ENCODE measurements around the gene TMEM207.

Gene TMEM207

GRCh38 chr3:190497811-190498210, 48.1 kb upstream of the TMEM207 start:
- Histone ChIP-seq H3K27me3 (ENCODE audit: control insufficient read depth, low read length) (peaks cover 9% of the 10 kb centered on the region; the same call in 1 of the 2 replicates), H3K4me1 (ENCODE audit: control insufficient read depth, low read length) (no peaks in the 10 kb centered on the region), H3K4me3 (ENCODE audit: low read length) (no peak overlapping the region), H4K20me1 (ENCODE audit: control insufficient read depth, insufficient read depth, low read depth, low read length) (no peaks in the 10 kb centered on the region), H3K4me2 (ENCODE audit: low read length) (no peak overlapping the region), H3K27ac (ENCODE audit: low read depth, low read length) (no peak overlapping the region), H3K9me3 (ENCODE audit: control insufficient read depth, insufficient read depth, low read length) (no peaks in the 10 kb centered on the region), H3F3A (ENCODE audit: control insufficient read depth, insufficient read depth) (no peaks in the 10 kb centered on the region), H3K79me2 (ENCODE audit: control insufficient read depth, low read length) (no peaks in the 10 kb centered on the region), H3K9me2 (replicated peaks; ENCODE audit: control insufficient read depth, low read length) (no peaks in the 10 kb centered on the region), H3K36me3 (ENCODE audit: control insufficient read depth, low read length) (no peaks in the 10 kb centered on the region)
- TF ChIP-seq EZH2phosphoT487 (IDR thresholded peaks at IDR 0.05; ENCODE audit: borderline replicate concordance, low read length), result no peak
- TF ChIP-seq, protein P1, sequence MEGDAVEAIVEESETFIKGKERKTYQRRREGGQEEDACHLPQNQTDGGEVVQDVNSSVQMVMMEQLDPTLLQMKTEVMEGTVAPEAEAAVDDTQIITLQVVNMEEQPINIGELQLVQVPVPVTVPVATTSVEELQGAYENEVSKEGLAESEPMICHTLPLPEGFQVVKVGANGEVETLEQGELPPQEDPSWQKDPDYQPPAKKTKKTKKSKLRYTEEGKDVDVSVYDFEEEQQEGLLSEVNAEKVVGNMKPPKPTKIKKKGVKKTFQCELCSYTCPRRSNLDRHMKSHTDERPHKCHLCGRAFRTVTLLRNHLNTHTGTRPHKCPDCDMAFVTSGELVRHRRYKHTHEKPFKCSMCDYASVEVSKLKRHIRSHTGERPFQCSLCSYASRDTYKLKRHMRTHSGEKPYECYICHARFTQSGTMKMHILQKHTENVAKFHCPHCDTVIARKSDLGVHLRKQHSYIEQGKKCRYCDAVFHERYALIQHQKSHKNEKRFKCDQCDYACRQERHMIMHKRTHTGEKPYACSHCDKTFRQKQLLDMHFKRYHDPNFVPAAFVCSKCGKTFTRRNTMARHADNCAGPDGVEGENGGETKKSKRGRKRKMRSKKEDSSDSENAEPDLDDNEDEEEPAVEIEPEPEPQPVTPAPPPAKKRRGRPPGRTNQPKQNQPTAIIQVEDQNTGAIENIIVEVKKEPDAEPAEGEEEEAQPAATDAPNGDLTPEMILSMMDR (IDR thresholded peaks at IDR 0.05; ENCODE audit: low read depth, low read length, poor library complexity, severe bottlenecking), result no peak

DNA sequence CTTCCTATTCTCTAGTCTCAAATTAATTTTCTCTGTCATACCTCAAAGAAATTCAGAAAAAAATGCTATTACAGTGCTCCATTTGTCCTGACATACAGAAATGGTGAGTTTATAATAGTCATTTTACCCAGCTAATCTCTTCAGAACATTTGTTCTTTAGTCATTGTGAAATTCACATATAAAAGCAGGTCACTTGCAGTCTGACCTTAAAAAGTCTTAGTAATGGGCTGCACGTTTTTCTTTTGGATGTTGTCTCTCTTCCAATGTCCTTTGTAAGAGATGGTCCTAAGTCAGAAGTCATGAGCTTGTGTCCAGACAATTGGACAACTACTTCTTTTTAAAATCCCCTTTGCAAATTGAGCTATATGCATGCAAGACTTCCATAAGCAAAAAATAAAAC, 47.2 kb upstream of the TMEM207 start:
- Histone ChIP-seq H3K27me3 (ENCODE audit: control insufficient read depth, low read length) (peaks cover 9% of the 10 kb centered on the region; the same call in 1 of the 2 replicates), H3K9me2 (replicated peaks; ENCODE audit: control insufficient read depth, low read length) (no peaks in the 10 kb centered on the region), H3K4me1 (ENCODE audit: control insufficient read depth, low read length) (no peaks in the 10 kb centered on the region), H3K4me3 (ENCODE audit: low read length) (no peak overlapping the region), H3K36me3 (ENCODE audit: control insufficient read depth, low read length) (no peaks in the 10 kb centered on the region), H3K9me3 (ENCODE audit: control insufficient read depth, insufficient read depth, low read length) (no peaks in the 10 kb centered on the region), H3F3A (ENCODE audit: control insufficient read depth, insufficient read depth) (no peaks in the 10 kb centered on the region), H3K79me2 (ENCODE audit: control insufficient read depth, low read length) (no peaks in the 10 kb centered on the region), H4K20me1 (ENCODE audit: control insufficient read depth, insufficient read depth, low read depth, low read length) (no peaks in the 10 kb centered on the region), H3K4me2 (ENCODE audit: low read length) (no peak overlapping the region), H3K27ac (ENCODE audit: low read depth, low read length) (no peak overlapping the region)
- TF ChIP-seq EZH2phosphoT487 (IDR thresholded peaks at IDR 0.05; ENCODE audit: borderline replicate concordance, low read length), result no peak
- TF ChIP-seq, protein P1 (IDR thresholded peaks at IDR 0.05; ENCODE audit: low read depth, low read length, poor library complexity, severe bottlenecking), result no peak

DNA sequence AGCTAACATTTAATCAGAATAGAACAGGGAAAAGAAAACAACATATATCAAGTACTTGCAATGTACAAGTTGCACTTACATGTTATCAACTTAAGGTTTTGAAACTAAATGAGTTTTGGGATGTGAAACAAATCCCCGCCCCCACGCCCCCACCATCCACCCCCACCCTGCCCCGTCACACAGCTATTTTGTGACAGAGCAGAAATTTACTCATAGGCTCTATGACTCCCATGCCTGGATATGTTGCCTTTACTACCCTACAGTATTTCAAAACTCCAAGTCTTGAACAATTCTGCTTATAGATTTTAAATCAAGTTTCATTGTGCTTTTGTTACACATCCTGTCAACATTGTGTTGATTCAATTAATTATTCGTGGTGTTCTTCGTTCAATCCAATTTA, 46.1 kb upstream of the TMEM207 start:
- no peak overlapping the region for H3K4me3 ChIP-seq (ENCODE audit: low read length)
- no peaks in the 10 kb centered on the region for H3K4me1 ChIP-seq (ENCODE audit: control insufficient read depth, low read length)
- no peaks in the 10 kb centered on the region for H4K20me1 ChIP-seq (ENCODE audit: control insufficient read depth, insufficient read depth, low read depth, low read length)
- H3K79me2 ChIP-seq (ENCODE audit: control insufficient read depth, low read length), result no peaks in the 10 kb centered on the region
- TF ChIP-seq, protein P1 (IDR thresholded peaks at IDR 0.05; ENCODE audit: low read depth, low read length, poor library complexity, severe bottlenecking), result no peak
- no peak overlapping the region for H3K4me2 ChIP-seq (ENCODE audit: low read length)
- H3K27ac ChIP-seq (ENCODE audit: low read depth, low read length), result no peak overlapping the region
- peaks cover 9% of the 10 kb centered on the region; the same call in 1 of the 2 replicates for H3K27me3 ChIP-seq (ENCODE audit: control insufficient read depth, low read length)
- no peaks in the 10 kb centered on the region for H3K9me2 ChIP-seq (replicated peaks; ENCODE audit: control insufficient read depth, low read length)
- no peaks in the 10 kb centered on the region for H3K36me3 ChIP-seq (ENCODE audit: control insufficient read depth, low read length)
- H3F3A ChIP-seq (ENCODE audit: control insufficient read depth, insufficient read depth), result no peaks in the 10 kb centered on the region
- no peaks in the 10 kb centered on the region; the same call in 1 of the 2 replicates for H3K9me3 ChIP-seq (ENCODE audit: control insufficient read depth, insufficient read depth, low read length)

Measured in DOHH2 (cell line).